Measurements from ENCODE around the gene RYR2.

Gene RYR2

GRCh38 chr1:237671935-237672334 is 630.0 kb downstream of the RYR2 start:
- no peak for DNase-seq (ENCODE audit: low read depth in 2 of 2)

GRCh38 chr1:237672748-237673147 is 630.8 kb downstream of the RYR2 start:
- DNase-seq (ENCODE audit: low read depth in 2 of 2): no peak

DNA sequence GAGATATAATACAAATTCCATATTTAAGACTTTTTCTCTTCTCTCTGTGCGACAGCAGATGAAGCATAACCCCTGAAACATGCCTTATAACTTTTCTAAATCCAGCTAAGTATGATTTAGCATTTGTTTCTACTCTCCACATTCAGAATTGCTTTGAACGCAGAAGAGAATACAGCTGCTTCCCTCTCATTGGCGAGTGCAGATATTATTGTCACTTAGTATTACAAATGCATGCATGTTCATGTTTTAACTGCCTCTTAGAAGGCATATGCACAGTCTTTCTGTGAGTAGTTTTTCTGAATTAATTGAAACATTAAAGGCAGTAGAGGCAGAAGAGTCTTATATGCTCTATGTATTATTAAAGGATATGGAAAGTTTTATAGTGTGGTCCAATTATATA is 631.6 kb downstream of the RYR2 start:
- no peak for DNase-seq (ENCODE audit: low read depth in 2 of 2)

- DNase-seq (ENCODE audit: low read depth in 2 of 2): no peak
These were observed 636.0 kb downstream of the RYR2 start for GRCh38 chr1:237677979-237678378.

- no peak for DNase-seq (ENCODE audit: low read depth in 2 of 2)
These were observed 637.7 kb downstream of the RYR2 start for GRCh38 chr1:237679687-237680086.

DNA sequence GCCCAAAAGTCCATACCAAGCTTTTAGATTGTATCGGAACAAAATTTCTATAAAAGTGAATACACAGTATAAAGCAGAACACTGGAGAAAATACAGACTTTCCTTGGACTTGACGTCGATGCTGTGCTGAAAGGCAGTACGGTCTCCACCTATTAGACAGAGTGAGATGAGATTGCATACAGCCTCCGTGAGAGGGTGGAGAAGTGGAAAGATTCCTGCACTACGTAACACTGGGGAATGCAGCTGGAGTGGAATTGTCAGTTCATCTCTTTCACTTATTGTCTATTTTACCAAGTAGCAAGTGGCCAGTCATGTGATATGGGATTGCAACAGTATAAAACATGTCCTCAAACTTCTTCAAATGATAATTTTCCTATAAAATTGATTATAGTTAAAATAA is 639.2 kb downstream of the RYR2 start:
- DNase-seq (ENCODE audit: low read depth in 2 of 2): no peak

GRCh38 chr1:237684236-237684635 is 642.3 kb downstream of the RYR2 start:
- no peak for DNase-seq (ENCODE audit: low read depth in 2 of 2)

DNA sequence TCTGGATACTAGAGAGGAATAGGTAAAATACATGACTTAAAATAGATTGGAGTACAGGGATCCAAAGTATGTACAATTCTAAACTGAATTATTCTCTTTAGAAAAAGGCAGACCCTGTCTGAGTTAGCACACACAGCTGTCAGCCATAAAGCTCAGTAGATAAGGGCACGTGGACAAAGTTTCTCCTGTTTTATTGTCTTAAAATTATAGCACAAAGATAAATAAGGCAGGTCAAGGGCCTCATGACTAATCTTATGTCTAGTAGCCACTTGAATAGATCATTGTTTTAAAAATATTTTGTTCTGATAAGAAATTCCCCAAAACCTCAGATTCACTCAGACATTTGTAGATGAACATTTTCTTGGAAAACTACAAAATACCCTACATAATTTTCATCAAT is 643.6 kb downstream of the RYR2 start:
- no peak for DNase-seq (ENCODE audit: low read depth in 2 of 2)

GRCh38 chr1:237687804-237688203 is 645.8 kb downstream of the RYR2 start:
- DNase-seq (ENCODE audit: low read depth in 2 of 2): no peak

GRCh38 chr1:237690656-237691055 is 648.7 kb downstream of the RYR2 start:
- DNase-seq (ENCODE audit: low read depth in 2 of 2): no peak

GRCh38 chr1:237692255-237692654 is 650.3 kb downstream of the RYR2 start:
- no peak for DNase-seq (ENCODE audit: low read depth in 2 of 2)

DNA sequence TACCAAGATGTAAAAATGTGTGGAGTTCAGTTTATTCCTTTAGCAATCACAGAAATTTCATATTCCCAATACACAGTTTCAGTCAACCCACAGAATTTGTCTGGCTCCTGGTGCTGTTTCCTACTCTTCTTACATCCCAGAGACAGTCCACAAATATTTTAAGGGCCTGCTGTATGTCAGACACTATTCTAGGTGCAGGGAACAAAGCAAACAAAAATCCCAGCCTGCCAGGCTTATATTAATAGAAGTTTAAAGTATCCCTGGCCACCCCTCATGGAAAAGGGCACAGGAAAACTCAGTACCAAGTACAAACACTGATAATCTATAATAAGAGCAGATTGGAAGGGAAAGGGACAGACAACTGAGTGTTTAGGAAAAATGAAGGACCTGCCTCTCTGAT is 653.9 kb downstream of the RYR2 start:
- no peak for DNase-seq (ENCODE audit: low read depth in 2 of 2)

DNA sequence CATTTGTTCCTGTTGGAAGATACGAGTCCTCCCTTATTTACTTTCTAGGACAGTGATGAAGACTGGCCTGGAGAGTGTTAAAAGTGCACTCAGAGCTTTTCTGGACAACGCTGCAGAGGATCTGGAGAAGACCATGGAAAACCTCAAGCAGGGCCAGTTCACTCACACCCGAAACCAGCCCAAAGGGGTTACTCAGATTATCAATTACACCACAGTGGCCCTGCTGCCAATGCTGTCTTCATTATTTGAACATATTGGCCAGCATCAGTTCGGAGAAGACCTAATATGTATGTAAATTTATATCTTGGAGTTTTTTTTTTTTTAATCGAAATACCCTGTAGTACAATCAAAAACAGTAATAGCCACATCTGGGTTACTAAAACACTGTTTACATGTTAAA is 658.2 kb downstream of the RYR2 start:
- DNase-seq (ENCODE audit: low read depth in 2 of 2): no peak

DNA sequence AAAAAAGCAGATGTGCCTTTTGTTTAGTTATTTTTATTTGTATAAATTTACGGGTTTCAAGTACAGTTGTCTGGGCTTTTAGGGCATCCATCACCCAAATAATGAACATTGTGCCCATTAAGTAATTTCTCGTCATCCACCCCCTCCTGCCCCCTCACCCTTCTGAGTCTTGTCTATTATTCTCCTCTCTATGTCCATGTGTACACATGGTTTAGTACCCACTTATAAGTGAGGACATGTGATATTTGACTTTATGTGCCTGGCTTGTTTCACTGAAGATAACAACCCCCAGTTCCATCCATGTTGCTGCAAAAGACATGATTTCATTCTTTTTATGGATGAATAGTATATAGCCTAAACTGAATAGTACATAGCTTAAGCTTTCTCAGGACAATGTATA is 659.5 kb downstream of the RYR2 start:
- no peak for DNase-seq (ENCODE audit: low read depth in 2 of 2)

- DNase-seq (ENCODE audit: low read depth in 2 of 2): no peak
These were observed 660.2 kb downstream of the RYR2 start for GRCh38 chr1:237702161-237702560.

DNA sequence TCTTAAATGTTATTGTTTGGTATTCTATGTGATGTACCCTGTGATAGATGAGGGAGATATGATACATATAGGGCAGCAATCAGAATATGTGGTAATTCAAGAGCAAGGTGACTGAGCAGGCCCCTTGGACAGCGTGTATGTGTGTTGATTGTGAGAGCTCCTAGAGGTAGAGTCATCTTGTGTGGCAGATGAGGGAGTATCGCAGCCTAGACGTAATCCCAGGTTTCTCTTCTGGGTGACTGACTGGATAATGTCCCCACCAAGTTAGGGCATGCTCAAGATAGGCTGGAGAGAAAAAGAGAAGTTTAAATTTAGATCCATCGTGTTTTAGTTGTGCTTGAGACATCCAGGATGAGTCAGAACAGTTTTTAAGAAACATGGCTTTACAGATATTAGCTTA is 663.5 kb downstream of the RYR2 start:
- no peak for DNase-seq (ENCODE audit: low read depth in 2 of 2)

DNA sequence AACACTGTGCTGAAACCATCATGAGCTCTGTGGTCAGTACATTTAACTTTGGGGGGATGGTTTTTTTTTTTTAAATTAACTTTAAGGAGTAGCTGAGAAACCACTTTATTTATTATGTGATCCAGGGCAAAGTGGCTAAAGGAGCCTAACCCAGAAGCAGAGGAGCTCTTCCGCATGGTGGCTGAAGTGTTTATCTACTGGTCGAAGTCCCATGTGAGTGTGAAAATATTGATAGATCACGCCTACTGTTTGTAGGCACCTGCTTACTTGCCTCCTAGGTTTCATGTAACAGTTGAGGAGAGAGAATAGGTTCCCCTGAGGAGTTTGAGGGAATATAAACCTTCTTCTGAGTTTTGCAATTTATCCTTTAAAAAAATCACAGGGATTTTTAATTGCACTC is 667.4 kb downstream of the RYR2 start:
- DNase-seq (ENCODE audit: low read depth in 2 of 2): no peak

GRCh38 chr1:237711281-237711680 is 669.3 kb downstream of the RYR2 start:
- no peak for DNase-seq (ENCODE audit: low read depth in 2 of 2)

DNA sequence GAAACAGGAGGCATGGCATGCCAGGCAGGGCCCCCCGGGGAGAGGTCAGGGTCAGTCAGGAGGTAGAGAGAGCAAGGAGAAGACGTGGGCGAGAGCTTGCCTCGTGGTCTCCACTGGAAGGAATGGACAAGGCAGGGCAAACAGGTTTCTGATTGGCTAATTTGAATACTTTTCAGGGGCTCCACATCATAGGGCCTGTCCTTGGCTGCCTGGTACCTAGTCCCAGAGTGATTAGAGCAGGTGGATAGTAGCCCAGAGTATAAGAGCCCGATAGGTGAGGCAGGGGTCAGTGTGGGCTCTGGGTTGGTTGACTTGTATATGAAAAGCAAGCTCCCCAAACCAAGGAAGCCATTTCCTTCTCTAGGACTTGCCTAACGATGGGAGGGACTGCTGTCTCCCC is 670.1 kb downstream of the RYR2 start:
- DNase-seq (ENCODE audit: low read depth in 2 of 2): no peak

GRCh38 chr1:237712586-237713157 is 670.7 kb downstream of the RYR2 start:
- DNase-seq (ENCODE audit: low read depth in 2 of 2): no peak

DNA sequence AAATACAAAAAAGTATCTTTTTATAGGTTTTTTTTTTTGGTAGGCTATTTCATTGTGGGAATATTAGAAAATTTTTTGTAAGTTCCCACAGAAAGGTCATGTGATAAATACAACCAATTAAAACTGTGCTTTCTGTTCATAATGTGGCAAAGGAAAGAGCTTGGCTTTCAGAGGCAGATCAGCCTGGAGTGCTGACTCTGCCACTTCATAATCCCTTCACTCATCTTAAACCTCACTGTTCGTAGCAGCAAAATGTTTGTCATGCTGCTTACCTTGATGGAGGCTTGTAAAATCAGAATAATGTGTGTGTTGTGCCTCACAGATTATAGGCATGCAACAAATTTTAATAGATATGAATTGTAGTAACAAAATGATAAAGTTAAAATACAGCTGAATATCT is 671.9 kb downstream of the RYR2 start:
- no peak for DNase-seq (ENCODE audit: low read depth in 2 of 2)

GRCh38 chr1:237717106-237717505 is 675.1 kb downstream of the RYR2 start:
- no peak for DNase-seq (ENCODE audit: low read depth in 2 of 2)

DNA sequence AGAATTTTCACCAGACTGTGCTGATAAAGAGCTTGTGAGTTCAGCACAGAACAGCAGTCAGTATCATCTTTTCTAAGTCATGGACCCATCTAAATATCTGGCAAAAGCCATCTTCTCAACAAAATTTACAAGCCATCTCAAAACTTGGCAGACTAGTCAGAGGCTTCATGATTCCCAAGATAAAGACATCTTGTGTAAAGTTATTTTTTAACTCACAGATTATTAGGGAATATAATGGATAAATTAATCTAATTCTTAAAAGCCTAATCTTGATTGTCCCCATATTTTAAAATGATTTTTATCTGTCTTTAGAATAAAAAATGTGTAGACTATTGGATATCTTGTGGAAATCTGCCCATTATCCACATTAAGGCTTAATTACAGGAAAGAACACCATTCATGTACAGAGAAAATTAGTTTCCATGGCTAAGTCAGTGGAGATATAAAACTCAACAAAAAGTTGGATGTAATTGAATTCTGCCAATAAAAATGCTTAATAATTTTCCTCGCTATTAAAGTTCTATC is 688.9 kb downstream of the RYR2 start:
- DNase-seq (ENCODE audit: low read depth in 2 of 2): no peak

- no peak for DNase-seq (ENCODE audit: low read depth in 2 of 2)
These were observed 690.7 kb downstream of the RYR2 start for GRCh38 chr1:237732657-237733056.
